Activated effector memory CD4-positive, alpha-beta T cell treated with Interleukin-2 at 50 U/mL for 16 hours (primary cell): ENCODE results near the gene VPS37D.
"Not testable (repeated sequence)": the region's sequence is repeated elsewhere in the genome, so short reads cannot be mapped to it uniquely, and the experiment has no call there.

Experiments used
- DNase-seq: peaks from one replicate; pipeline ENCODE4 v3.0.0-alpha.2; 2020

VPS37D gene

GRCh38 chr7:73646785-73647724, 20.6 kb upstream of the VPS37D start:
- no peak for DNase-seq

DNA sequence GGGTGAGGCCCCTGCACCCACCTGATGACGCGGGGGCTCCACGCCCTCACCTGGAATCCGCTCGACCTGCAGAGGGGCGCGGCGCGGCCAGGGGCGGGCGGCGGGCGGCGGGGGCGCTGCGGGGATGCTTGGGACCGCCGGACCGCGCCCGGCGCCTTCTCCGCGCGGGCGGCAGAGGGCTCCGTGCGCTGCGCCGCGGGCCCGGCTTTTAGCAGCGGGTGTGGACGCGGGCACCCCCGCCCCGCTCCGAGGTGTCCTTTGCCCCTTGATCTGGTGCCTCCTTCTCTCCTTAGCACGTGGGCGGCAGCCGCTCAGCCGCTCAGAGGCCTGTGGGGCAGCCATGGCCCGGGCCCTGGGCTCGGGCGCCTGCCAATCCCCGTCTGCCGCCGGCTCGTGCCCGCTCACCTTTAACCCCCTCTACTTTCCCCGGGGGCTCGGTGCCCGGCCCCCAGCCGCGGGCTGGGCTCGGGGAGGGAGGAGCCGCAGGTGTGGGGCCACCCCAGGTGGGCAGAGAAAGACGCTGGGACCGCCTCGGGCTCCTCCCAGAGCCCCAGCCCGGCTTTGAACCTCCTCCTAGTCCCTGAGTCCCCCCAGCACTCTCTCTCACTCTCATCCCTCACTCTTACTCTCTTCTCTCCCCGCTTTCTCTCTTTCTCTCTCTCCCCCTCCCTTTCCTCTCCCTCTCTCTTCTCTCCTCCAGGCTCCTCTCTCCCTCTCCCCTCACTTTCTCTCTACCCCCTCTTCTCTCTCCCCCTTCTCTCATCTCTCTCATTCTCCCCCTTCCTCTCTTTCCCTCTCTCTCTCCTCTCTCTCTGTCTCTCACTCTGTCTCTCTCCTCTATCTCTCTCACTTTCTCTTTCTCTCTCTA, 19.7 kb upstream of the VPS37D start:
- DNase-seq = no peak

DNA sequence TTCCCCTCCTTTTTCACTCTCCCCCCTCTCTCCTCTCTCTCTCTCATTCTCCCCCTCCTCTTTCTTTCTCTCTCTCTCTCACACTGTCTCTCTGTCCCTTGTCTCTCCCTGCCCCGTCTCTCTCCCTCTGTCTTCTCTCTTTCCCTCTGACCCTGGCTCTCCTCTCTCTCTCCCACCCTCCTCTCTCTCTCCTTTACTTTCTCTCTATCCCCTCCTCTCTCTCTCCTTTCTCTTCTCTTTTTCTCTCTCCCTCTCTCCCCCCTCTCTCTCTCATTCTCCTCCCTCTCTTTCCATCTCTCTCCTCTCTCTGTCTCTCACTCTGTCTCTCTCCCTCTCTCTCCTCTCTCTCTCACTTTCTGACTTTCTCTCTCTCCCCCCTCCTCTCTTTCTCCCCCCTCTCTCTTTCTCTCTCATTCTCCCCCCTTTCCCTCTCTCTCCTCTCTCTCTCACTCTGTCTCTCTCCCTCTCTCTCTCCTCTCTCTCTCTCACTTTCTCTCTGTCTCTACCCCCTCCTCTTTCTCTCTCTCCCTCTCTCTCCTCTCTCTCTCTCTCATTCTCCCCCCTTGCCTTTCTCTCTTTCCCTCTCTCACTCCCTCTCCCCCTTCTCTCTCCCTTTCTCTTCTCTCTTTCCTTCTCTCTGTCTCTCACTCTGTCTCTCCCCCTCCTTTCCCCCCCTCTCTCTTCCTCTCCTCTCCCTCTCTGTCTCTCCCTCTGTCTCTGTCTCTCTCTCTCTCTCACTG, 18.9 kb upstream of the VPS37D start:
- DNase-seq = no peak

GRCh38 chr7:73649576-73649975, 18.1 kb upstream of the VPS37D start:
- DNase-seq = no peak

DNA sequence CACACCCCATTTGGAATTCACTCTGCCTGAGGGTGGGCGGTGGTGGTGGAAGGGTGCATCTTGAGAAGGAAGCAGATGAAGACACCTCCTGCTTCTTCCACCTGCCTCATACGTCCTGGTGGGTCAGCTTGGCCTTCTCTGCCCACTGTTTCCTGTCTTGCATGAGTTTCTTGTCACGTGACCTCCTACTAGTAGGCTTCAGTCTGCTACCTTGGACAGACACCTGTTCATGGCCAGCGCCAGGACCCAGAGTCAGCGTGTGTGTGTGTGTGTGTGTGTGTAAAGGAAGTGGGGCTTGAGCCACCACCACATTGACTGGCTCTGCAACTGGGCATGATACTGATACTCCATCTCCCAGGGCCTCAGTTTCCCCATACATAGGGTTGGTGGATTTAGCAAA, 17.1 kb upstream of the VPS37D start:
- DNase-seq = no peak

DNA sequence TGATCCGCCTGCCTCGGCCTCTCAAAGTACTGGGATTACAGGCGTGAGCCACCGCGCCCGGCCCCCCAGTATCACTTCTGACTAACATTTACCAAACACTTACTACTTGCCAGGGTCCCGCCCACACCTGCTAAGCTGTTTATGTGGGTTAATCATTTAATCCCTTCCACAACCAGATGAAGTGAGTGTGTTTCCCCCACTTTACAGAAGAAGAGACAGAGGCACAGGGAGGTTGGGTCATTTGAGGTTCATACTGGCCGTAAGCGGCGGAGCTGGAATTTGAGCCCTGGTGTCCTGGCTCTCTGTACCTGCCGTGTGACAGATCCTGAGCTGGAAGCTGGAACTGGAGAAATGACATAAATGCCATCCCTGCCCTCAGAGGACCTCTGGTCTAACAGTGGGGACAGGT, 15.1 kb upstream of the VPS37D start:
- DNase-seq = no peak

DNA sequence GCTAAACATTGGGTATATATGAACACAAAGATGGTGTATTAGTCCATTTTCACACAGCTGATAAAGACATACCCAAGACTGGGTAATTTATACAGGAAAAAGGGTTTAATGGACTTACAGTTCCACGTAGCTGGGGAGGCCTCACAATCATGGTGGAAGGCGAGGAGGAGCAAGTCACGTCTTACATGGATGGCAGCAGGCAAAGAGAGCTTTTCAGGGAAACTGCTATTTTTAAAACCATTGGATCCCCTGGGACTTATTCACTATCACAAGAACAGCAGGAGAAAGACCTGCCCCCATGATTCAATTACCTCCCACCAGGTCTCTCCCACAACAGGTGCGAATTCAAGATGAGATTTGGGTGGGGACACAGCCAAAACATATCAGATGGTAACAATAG, 12.3 kb upstream of the VPS37D start:
- DNase-seq = not testable (repeated sequence)

DNA sequence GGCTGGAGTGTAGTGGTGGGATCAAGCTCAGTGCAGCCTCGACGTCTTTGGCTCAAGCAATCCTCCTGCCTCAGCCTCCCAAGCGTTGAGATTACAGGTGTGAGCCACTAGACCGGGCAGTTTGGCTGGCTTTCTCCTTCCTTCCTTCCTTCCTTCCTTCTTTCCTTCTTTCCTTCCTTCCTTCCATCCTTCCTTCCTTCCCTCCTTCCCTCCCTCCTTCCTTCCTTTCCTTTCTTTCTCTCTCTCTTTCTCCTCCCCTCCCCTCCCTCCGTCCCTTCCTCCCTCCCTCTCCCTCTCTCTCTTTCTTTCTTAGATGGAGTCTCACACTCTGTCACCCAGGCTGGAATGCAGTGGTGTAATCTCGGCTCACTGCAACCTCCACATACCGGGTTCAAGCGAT, 7.6 kb upstream of the VPS37D start:
- DNase-seq = no peak

GRCh38 chr7:73660594-73660993, 7.0 kb upstream of the VPS37D start:
- not testable (repeated sequence) for DNase-seq

- no peak for DNase-seq
Measured at GRCh38 chr7:73663033-73663432, 4.6 kb upstream of the VPS37D start.

DNA sequence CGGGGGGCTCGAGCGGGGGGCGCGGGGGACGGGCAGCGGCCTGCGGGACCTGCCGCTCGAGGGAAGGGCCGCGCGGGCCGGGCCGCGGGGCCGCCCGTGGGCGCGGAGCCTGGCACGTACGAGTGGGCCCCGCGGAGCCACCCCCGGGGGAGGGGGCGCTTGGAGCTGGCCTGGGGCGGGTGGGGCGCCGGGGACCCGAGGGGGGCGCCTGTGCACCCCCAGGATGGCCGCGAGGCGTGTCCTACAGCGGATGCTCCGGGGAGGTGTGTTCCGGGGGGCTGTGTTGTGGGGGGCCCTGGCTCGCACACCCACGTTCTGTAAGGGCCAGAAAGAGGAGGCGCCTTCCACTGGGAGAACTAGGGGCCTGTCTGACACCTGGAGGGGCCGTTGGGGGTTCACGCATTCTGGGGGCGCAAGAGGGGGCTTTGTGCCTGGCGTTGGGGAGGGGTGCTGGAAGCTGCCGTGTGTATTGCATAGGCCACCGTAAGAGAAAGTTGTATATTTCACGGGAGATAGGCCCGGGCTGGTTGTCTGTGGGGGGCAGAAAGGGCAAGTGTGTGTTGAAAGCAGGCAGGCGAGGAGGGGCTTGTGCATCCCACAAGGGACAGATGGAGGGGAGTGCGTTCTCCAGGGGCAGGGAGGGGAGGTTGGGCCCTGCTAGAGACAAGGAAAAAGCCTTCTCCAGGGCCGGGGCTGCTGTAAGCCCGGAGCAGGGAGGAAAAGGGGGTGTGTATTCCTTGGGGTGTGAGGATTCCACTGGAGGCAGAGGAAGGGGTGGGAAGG, 663 bp downstream of the VPS37D start:
- DNase-seq = no peak

DNA sequence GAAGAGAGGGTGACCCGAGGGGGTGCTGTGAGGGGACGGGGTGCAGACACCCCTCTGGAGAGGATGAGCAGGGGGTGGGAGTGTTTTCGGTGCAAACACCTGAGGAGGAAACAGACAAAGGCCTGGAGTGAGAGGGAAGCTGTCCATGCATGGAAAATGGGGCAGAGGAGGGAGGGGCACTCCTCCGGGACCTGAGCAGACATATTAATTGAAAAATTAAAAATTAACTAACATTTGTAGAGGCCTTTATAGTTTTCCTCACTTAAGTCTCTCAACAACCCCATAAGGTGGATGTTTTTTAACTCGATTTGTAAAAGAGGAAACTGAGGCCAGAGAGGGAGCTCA, 1.2 kb downstream of the VPS37D start:
- no peak for DNase-seq

DNA sequence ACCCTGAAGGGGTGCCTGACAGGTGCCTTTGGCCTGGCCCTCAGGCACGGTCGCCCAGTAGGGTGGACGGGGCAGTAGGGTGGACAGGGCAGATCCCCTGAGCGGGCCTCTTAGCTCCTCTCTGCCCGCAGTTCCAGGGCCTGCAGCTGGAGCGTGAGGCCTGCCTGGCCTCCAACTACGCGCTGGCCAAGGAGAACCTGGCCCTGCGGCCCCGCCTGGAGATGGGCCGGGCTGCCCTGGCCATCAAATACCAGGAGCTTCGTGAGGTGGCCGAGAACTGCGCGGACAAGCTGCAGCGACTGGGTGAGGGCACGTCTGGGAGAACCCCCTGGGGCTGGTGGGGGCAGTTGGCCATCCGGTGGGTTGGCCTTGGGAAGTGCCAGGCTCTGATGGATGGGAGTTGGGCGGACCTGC, 1.7 kb downstream of the VPS37D start:
- DNase-seq = no peak

- no peak for DNase-seq
Measured at GRCh38 chr7:73669858-73670385, 2.3 kb downstream of the VPS37D start.

- no peak for DNase-seq
Measured at GRCh38 chr7:73671322-73671661, 3.7 kb downstream of the VPS37D start.

GRCh38 chr7:73671857-73672445, 4.3 kb downstream of the VPS37D start:
- DNase-seq = no peak

DNA sequence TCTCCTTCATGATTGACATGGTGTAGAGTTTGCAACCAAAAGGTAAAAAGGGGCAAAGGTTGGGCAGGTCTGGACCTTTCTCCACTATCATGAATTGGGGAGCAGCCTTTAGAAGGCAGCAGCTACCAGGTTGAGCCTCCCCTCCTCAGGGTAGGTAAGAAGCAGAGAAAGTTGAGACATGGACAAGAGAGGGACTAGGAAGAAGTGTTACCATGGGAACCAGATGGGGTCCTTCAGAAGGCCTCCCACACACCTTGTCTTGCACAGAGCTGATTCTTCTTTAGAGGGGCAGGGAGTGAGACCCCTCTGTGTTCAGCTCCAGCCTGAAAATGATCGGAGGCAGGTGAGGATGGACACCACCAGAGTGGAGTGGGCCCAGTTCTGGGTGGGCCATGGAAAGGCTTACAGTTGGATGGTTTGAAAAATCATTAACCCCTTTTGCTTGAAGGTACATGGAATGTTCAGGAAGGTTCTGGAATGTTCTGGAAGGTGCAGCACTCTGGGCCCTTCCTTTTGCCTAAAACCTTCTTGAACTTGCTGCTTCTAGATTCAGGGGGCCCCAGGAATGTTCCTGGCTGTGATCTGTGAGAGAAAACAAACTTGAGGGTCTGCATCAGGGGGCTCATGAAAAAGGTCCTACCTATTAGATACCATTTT, 7.0 kb downstream of the VPS37D start:
- DNase-seq = no peak

- DNase-seq = not testable (repeated sequence)
Measured at GRCh38 chr7:73676062-73676461, 8.4 kb downstream of the VPS37D start.

DNA sequence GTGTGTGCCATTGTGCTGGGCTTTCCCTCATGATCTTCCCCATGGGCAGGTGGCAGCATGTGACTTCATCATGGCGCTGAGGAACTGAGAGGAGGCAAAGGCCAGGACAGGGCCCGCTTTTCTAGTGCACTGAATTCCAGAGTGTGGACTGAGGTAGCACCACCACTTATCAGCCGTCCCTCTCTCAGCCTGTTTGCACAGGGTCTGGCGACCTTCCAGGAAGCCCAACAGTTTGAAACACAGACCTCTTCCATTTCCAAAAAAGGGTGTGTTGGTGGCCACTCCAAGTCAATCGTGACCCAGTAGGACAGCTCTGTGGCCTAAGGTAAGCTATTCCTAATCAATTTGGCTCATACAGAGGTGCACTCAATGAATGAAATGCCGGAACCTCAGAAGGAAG, 11.2 kb downstream of the VPS37D start:
- no peak for DNase-seq

DNA sequence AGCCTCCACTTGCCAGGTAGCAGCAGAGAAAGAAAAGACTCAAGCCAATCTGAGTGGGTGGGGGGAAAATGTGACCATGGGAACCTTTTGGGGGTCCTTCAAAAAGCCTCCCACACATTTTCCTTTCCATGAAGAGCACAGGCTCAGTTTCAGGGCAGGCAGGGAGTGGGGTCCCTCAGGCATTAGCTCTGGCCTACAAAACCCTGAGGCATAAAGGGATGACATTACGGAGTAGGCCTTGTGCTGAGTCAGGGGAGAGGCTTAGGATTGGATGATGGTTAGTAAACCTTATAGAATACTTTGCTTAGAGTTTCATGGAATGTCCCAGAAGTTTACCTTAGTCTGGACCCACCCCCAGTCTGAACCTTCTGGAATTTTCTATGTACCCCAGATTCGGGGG, 12.1 kb downstream of the VPS37D start:
- no peak for DNase-seq

GRCh38 chr7:73680501-73680900, 12.9 kb downstream of the VPS37D start:
- no peak for DNase-seq
